Karpas-422 (cell line): ENCODE data around the gene DACT3. TPM values are rescaled to one million over a fixed set of nuclear protein-coding genes. Genes with fewer than 3 reads are reported as not detected.

Experiments
- DNase-seq: peaks from one replicate; pipeline ENCODE4 v3.0.0-alpha.2; 2015
- H2AFZ ChIP-seq: fragments of 200-600 bp; sonication (generic); 2 replicates; pipeline ENCODE4 v1.6.1; 2014; ENCODE audit warnings: antibody characterized with exemption, low read length, mixed read lengths
- H3K27ac ChIP-seq: fragments of 200-600 bp; sonication (generic); 2 replicates; pipeline ENCODE4 v1.5.1; 2014; ENCODE audit warnings: mild to moderate bottlenecking, low read length, moderate library complexity
- H3K27me3 ChIP-seq: fragments of 200-600 bp; sonication (generic); 2 replicates; pipeline ENCODE4 v1.6.1; 2014; ENCODE audit warnings: low read length, mixed read lengths
- H3K36me3 ChIP-seq: fragments of 200-600 bp; sonication (generic); 2 replicates; pipeline ENCODE4 v1.6.1; 2014; ENCODE audit warnings: low read length, mixed read lengths; ENCODE audit not compliant: insufficient read depth
- H3K4me1 ChIP-seq: fragments of 200-600 bp; sonication (generic); 2 replicates; pipeline ENCODE4 v1.6.1; 2014; ENCODE audit warnings: mild to moderate bottlenecking, low read length, mixed read lengths
- H3K4me2 ChIP-seq: fragments of 200-600 bp; sonication (generic); 2 replicates; pipeline ENCODE4 v1.6.1; 2014; ENCODE audit warnings: low read length, low read depth, mild to moderate bottlenecking; ENCODE audit not compliant: poor library complexity, severe bottlenecking
- H3K4me3 ChIP-seq: fragments of 200-600 bp; sonication (generic); 2 replicates; pipeline ENCODE4 v1.5.1; 2014; ENCODE audit warnings: mild to moderate bottlenecking, antibody characterized with exemption, low read length, mixed read lengths
- H3K79me2 ChIP-seq: fragments of 200-600 bp; sonication (generic); 2 replicates; pipeline ENCODE4 v1.6.1; 2014; ENCODE audit warnings: mild to moderate bottlenecking, low read length, mixed read lengths
- H3K9ac ChIP-seq: fragments of 200-600 bp; sonication (generic); 2 replicates; pipeline ENCODE4 v1.6.0; 2014; ENCODE audit warnings: low read length
- H3K9me2 ChIP-seq: fragments of 200-600 bp; sonication (generic), shearing (Covaris generic); replicated peaks from 2 replicates; pipeline ENCODE4 v1.6.0; 2014; ENCODE audit warnings: mild to moderate bottlenecking, low read length, moderate library complexity; ENCODE audit not compliant: insufficient read depth
- H3K9me3 ChIP-seq: fragments of 300-700, 200-600 bp; sonication (generic); 2 replicates; pipeline ENCODE4 v1.6.1; 2014; ENCODE audit warnings: low read length, mixed read lengths
- H4K20me1 ChIP-seq: fragments of 200-600 bp; sonication (generic); 2 replicates; pipeline ENCODE4 v1.6.1; 2014; ENCODE audit warnings: mild to moderate bottlenecking, antibody characterized with exemption, low read length, low read depth; ENCODE audit not compliant: insufficient read depth
- total RNA-seq: library from RNA; depleted of rRNA; stranded (reverse); fragments of >200 nt; shearing (Covaris generic); gene quantifications from 2 replicates; pipeline ENCODE4 v1.2.3, GENCODE V29; 2014; ENCODE audit warnings: low replicate concordance

Gene DACT3
- total RNA-seq, 1 experiment from 2014 or later: 0.19 TPM

- H3K9me2 ChIP-seq: no peaks in the 10 kb centered on the region
- H3K9me3 ChIP-seq: no peaks in the 10 kb centered on the region
- H4K20me1 ChIP-seq: no peaks in the 10 kb centered on the region; the same call in 1 of the 2 replicates
- peak overlapping the region; percentile 78 for H3K4me2 ChIP-seq
- no peak overlapping the region for H3K27ac ChIP-seq
- peak overlapping the region; percentile 66 for H3K4me3 ChIP-seq
- DNase-seq: peak; percentile 38
- no peaks in the 10 kb centered on the region for H3K27me3 ChIP-seq
- H3K36me3 ChIP-seq: no peaks in the 10 kb centered on the region
- H3K9ac ChIP-seq: peak overlapping the region; percentile 27; the same call in 1 of the 2 replicates
- H2AFZ ChIP-seq: no peak overlapping the region
- no peaks in the 10 kb centered on the region for H3K79me2 ChIP-seq
- H3K4me1 ChIP-seq: peaks cover 29% of the 10 kb centered on the region
Measured at GRCh38 chr19:46660008-46660517, 919 bp downstream of the DACT3 start.

GRCh38 chr19:46659151-46660007 is 1.6 kb downstream of the DACT3 start:
- no peak overlapping the region for H2AFZ ChIP-seq

GRCh38 chr19:46656541-46656940 is 4.4 kb downstream of the DACT3 start:
- Histone ChIP-seq H3K9me3 (no peaks in the 10 kb centered on the region), H3K9me2 (no peaks in the 10 kb centered on the region), H3K4me2 (no peak overlapping the region), H2AFZ (no peak overlapping the region), H3K4me3 (no peak overlapping the region), H4K20me1 (no peaks in the 10 kb centered on the region; the same call in 1 of the 2 replicates), H3K36me3 (no peaks in the 10 kb centered on the region), H3K27me3 (no peaks in the 10 kb centered on the region), H3K27ac (no peak overlapping the region), H3K4me1 (peaks cover 21% of the 10 kb centered on the region), H3K79me2 (no peaks in the 10 kb centered on the region), H3K9ac (no peak overlapping the region)
- DNase-seq: no peak

More at GRCh38 chr19:46659151-46660007, 1.6 kb downstream of the DACT3 start:
- Histone ChIP-seq H3K4me1 (peaks cover 29% of the 10 kb centered on the region), H3K9me2 (no peaks in the 10 kb centered on the region), H3K9ac (peak overlapping the region; percentile 27; the same call in 1 of the 2 replicates), H3K9me3 (no peaks in the 10 kb centered on the region), H3K27ac (no peak overlapping the region), H3K4me3 (peak overlapping the region; percentile 15; the same call in 1 of the 2 replicates), H3K36me3 (no peaks in the 10 kb centered on the region), H3K79me2 (no peaks in the 10 kb centered on the region), H3K4me2 (peak overlapping the region; percentile 55), H4K20me1 (no peaks in the 10 kb centered on the region; the same call in 1 of the 2 replicates), H3K27me3 (no peaks in the 10 kb centered on the region)
- no peak for DNase-seq

- no peak overlapping the region for H3K4me2 ChIP-seq
- no peaks in the 10 kb centered on the region for H3K9me3 ChIP-seq
- no peak overlapping the region for H3K27ac ChIP-seq
- no peak for DNase-seq
- no peak overlapping the region for H2AFZ ChIP-seq
- no peaks in the 10 kb centered on the region for H4K20me1 ChIP-seq
- H3K9ac ChIP-seq: no peak overlapping the region
- H3K4me1 ChIP-seq: peaks cover 7% of the 10 kb centered on the region
- H3K79me2 ChIP-seq: no peaks in the 10 kb centered on the region
- no peak overlapping the region for H3K4me3 ChIP-seq
- H3K9me2 ChIP-seq: no peaks in the 10 kb centered on the region
- no peaks in the 10 kb centered on the region for H3K36me3 ChIP-seq
- no peaks in the 10 kb centered on the region for H3K27me3 ChIP-seq
Measured at GRCh38 chr19:46654621-46655152, 6.3 kb downstream of the DACT3 start.

- Histone ChIP-seq H4K20me1 (no peaks in the 10 kb centered on the region), H3K4me2 (no peak overlapping the region), H3K9me2 (no peaks in the 10 kb centered on the region), H3K4me1 (no peaks in the 10 kb centered on the region), H2AFZ (no peak overlapping the region), H3K27me3 (no peaks in the 10 kb centered on the region), H3K9me3 (no peaks in the 10 kb centered on the region), H3K9ac (no peak overlapping the region), H3K4me3 (no peak overlapping the region), H3K36me3 (no peaks in the 10 kb centered on the region), H3K27ac (no peak overlapping the region), H3K79me2 (no peaks in the 10 kb centered on the region)
- no peak for DNase-seq
Measured at GRCh38 chr19:46650445-46650844, 10.5 kb downstream of the DACT3 start.

- no peak for DNase-seq
- no peaks in the 10 kb centered on the region for H3K9me3 ChIP-seq
Measured at GRCh38 chr19:46648961-46649960, 11.7 kb downstream of the DACT3 start.

GRCh38 chr19:46648060-46648960 is 12.7 kb downstream of the DACT3 start:
- Histone ChIP-seq H3K27me3 (no peaks in the 10 kb centered on the region), H2AFZ (no peak overlapping the region), H3K9me2 (no peaks in the 10 kb centered on the region), H3K36me3 (no peaks in the 10 kb centered on the region), H3K9ac (no peak overlapping the region), H3K4me3 (no peak overlapping the region), H3K9me3 (no peaks in the 10 kb centered on the region), H3K4me1 (no peaks in the 10 kb centered on the region), H3K79me2 (no peaks in the 10 kb centered on the region), H4K20me1 (no peaks in the 10 kb centered on the region), H3K27ac (no peak overlapping the region), H3K4me2 (no peak overlapping the region)
- DNase-seq: no peak

More at GRCh38 chr19:46648961-46649960, 11.7 kb downstream of the DACT3 start:
- Histone ChIP-seq H3K4me3 (no peak overlapping the region), H4K20me1 (no peaks in the 10 kb centered on the region), H3K36me3 (no peaks in the 10 kb centered on the region), H2AFZ (no peak overlapping the region), H3K27me3 (no peaks in the 10 kb centered on the region), H3K79me2 (no peaks in the 10 kb centered on the region), H3K4me1 (no peaks in the 10 kb centered on the region), H3K4me2 (no peak overlapping the region), H3K27ac (no peak overlapping the region), H3K9me2 (no peaks in the 10 kb centered on the region), H3K9ac (no peak overlapping the region)
